Trophoblast cell (in vitro differentiated cells and primary cell): Measurements from ENCODE around the gene AJUBA.
A peak's percentile ranks its signal among the peaks of the same experiment; 100 is the strongest.

Experiments
- DNase-seq, 2 donors: peaks; one replicate each; pipeline ENCODE4 v3.0.0-alpha.2; 2016
- H2AFZ ChIP-seq: 2 replicates; pipeline ENCODE4 v1.6.1; 2013; ENCODE audit warnings: low read length, moderate library complexity, mild to moderate bottlenecking; ENCODE audit not compliant: insufficient read depth, poor library complexity
- H2AK5ac ChIP-seq: 2 replicates; pipeline ENCODE4 v1.6.1; 2013; ENCODE audit warnings: mild to moderate bottlenecking, low read length
- H2BK120ac ChIP-seq: 2 replicates; pipeline ENCODE4 v1.6.1; 2013; ENCODE audit warnings: low read length, mild to moderate bottlenecking, moderate library complexity; ENCODE audit not compliant: insufficient read depth, poor library complexity
- H2BK12ac ChIP-seq: 2 replicates; pipeline ENCODE4 v1.6.1; 2013; ENCODE audit warnings: mild to moderate bottlenecking, low read length, moderate library complexity
- H2BK5ac ChIP-seq: 2 replicates; pipeline ENCODE4 v1.6.1; 2013; ENCODE audit warnings: low read length, low read depth, moderate library complexity, mild to moderate bottlenecking; ENCODE audit not compliant: poor library complexity
- H3K14ac ChIP-seq: 2 replicates; pipeline ENCODE4 v1.6.1; 2013; ENCODE audit warnings: mild to moderate bottlenecking, low read length
- H3K18ac ChIP-seq: 2 replicates; pipeline ENCODE4 v1.6.1; 2013; ENCODE audit warnings: mild to moderate bottlenecking, low read length
- H3K23ac ChIP-seq: 2 replicates; pipeline ENCODE4 v1.6.1; 2013; ENCODE audit warnings: low read length
- H3K27ac ChIP-seq: 2 replicates; pipeline ENCODE4 v1.5.1; 2013; ENCODE audit warnings: low read depth, mild to moderate bottlenecking, inconsistent platforms, low read length, moderate library complexity
- H3K27me3 ChIP-seq: 2 replicates; pipeline ENCODE4 v1.6.1; 2013; ENCODE audit warnings: inconsistent platforms, mild to moderate bottlenecking, low read length, moderate library complexity; ENCODE audit not compliant: insufficient read depth
- H3K36me3 ChIP-seq, 2 experiments: 1 replicate in 1 of 2; 2 replicates in 1 of 2; pipeline ENCODE4 v1.6.1; 2013; ENCODE audit warnings: low read length in 2 of 2, mild to moderate bottlenecking in 2 of 2, moderate library complexity in 1 of 2; ENCODE audit not compliant: insufficient read depth in 2 of 2, control insufficient read depth in 1 of 2
- H3K4ac ChIP-seq: 2 replicates; pipeline ENCODE4 v1.6.1; 2013; ENCODE audit warnings: low read depth, mild to moderate bottlenecking, low read length, moderate library complexity
- H3K4me1 ChIP-seq, 2 experiments: 1 replicate in 1 of 2; 2 replicates in 1 of 2; pipeline ENCODE4 v1.6.1; 2013; ENCODE audit warnings: low read length in 2 of 2, mild to moderate bottlenecking in 2 of 2, moderate library complexity in 1 of 2; ENCODE audit not compliant: insufficient read depth in 2 of 2, control insufficient read depth in 1 of 2
- H3K4me2 ChIP-seq: 2 replicates; pipeline ENCODE4 v1.6.1; 2013; ENCODE audit warnings: inconsistent platforms, mild to moderate bottlenecking, low read length, moderate library complexity
- H3K4me3 ChIP-seq: 2 replicates; pipeline ENCODE4 v1.5.1; 2013; ENCODE audit warnings: mild to moderate bottlenecking, low read depth, low read length, inconsistent platforms
- H3K79me1 ChIP-seq: one replicate; pipeline ENCODE4 v1.6.1; 2013; ENCODE audit warnings: low read length
- H3K79me2 ChIP-seq: 2 replicates; pipeline ENCODE4 v1.6.1; 2013; ENCODE audit warnings: low read length, mild to moderate bottlenecking; ENCODE audit not compliant: control insufficient read depth, insufficient read depth, poor library complexity
- H3K9ac ChIP-seq: 2 replicates; pipeline ENCODE4 v1.6.1; 2013; ENCODE audit warnings: mild to moderate bottlenecking, low read length
- H3K9me3 ChIP-seq: 2 replicates; pipeline ENCODE4 v1.6.1; 2013; ENCODE audit warnings: low read depth, mild to moderate bottlenecking, control low read depth, inconsistent platforms, low read length; ENCODE audit not compliant: insufficient read depth
- H4K12ac ChIP-seq: 2 replicates; pipeline ENCODE4 v1.6.1; 2013; ENCODE audit warnings: low read depth, mild to moderate bottlenecking, low read length, moderate library complexity
- H4K8ac ChIP-seq: 2 replicates; pipeline ENCODE4 v1.6.1; 2013; ENCODE audit warnings: low read depth, mild to moderate bottlenecking, low read length, moderate library complexity
- H4K91ac ChIP-seq: one replicate; pipeline ENCODE4 v1.6.1; 2013; ENCODE audit warnings: low read depth, mild to moderate bottlenecking, low read length, moderate library complexity
- WGBS: extraction: QIAGEN DNeasy Blood & Tissue Kit; methylation state at CpG from one replicate; pipeline ENCODE4 v1.1.7; 2013; ENCODE audit warnings: missing lambda C conversion rate; ENCODE audit not compliant: insufficient read length, insufficient coverage; ENCODE audit errors: extremely low coverage; 5-methylcytosine and 5-hydroxymethylcytosine counted together

Gene AJUBA

DNA sequence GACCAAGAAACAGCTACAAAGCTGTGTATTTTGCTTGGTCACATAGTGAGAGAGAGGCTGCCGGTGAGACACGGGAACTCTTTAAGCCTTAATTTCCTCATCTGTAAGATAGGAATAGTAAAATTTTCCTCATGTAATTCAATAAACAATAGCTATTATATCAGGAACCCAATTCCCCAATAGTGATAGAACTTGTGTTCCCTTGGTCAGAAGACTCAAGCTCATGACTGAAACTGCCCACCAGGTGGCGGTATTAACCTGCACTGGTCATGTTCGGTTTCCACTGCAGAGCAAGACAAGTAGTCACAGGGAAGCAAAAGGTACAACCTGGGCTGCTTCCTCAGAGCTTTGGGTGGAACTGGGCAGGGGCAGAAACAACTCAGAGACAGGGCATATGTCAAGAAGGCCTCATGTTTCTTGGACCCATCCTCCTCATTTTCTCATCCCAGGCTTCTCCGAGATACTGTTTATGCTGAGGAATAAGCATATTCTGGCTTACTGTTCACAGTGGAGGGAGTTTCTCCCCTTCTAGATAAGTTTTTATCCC is 4.2 kb upstream of the AJUBA start:
- peaks cover 0 to 1% of the 10 kb centered on the region in 2 experiments for H3K4me1 ChIP-seq
- WGBS, result no CpG with 5 or more reads among the region's 5 CpGs
- no peak overlapping the region for H2AK5ac ChIP-seq
- no peak overlapping the region for H3K18ac ChIP-seq
- H4K8ac ChIP-seq, result no peak overlapping the region
- H2BK5ac ChIP-seq, result no peak overlapping the region
- no peak overlapping the region for H3K9ac ChIP-seq
- H2BK12ac ChIP-seq, result no peak overlapping the region
- H3K23ac ChIP-seq, result no peak overlapping the region
- DNase-seq, result peak; percentile 83 to 98
- peaks cover 2 to 3% of the 10 kb centered on the region in 2 experiments for H3K36me3 ChIP-seq
- H3K4ac ChIP-seq, result no peak overlapping the region
- H3K14ac ChIP-seq, result no peak overlapping the region
- no peaks in the 10 kb centered on the region for H3K9me3 ChIP-seq
- no peak overlapping the region for H3K4me3 ChIP-seq
- H4K91ac ChIP-seq, result no peak overlapping the region
- H2AFZ ChIP-seq, result no peak overlapping the region
- H3K79me1 ChIP-seq, result peaks cover 15% of the 10 kb centered on the region
- peaks cover 10% of the 10 kb centered on the region for H3K79me2 ChIP-seq
- H4K12ac ChIP-seq, result no peak overlapping the region
- no peak overlapping the region for H3K27ac ChIP-seq
- no peak overlapping the region for H3K4me2 ChIP-seq
- no peaks in the 10 kb centered on the region for H3K27me3 ChIP-seq
- H2BK120ac ChIP-seq, result no peak overlapping the region

DNA sequence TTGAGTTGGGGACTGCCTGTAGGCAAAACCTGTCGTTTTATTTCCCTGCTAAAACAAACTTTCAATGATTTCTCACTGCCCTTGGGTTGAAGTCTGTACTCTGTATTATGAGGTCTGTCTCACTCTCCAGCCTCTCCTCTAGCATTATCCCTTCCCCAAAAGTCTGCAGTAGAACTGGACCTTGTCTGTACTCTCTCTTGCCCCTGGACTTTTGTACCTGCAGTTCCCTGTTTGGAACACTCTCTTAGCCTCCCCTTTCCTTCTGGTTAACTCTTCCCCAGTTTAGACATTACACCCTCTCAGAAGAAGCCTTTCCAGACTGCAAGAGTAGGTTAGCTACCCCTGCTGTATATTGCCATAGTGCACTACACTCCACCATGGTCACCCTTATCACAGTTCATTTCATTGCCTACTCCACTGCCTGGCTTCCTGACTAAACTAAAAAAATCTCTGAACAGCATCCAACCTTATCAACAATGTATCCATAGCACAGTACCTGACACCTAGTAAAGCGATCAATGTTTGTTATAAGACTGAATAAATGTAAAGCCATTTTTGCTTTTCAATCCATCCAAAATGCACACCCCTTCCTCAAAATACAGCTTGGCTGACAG is 3.6 kb upstream of the AJUBA start:
- no CpG with 5 or more reads among the region's 2 CpGs for WGBS
- no peak overlapping the region for H3K14ac ChIP-seq
- peaks cover 2 to 3% of the 10 kb centered on the region in 2 experiments for H3K36me3 ChIP-seq
- no peaks in the 10 kb centered on the region for H3K27me3 ChIP-seq
- H3K23ac ChIP-seq, result no peak overlapping the region
- H2BK12ac ChIP-seq, result no peak overlapping the region
- H3K9ac ChIP-seq, result no peak overlapping the region
- peaks cover 20% of the 10 kb centered on the region for H3K79me1 ChIP-seq
- H3K79me2 ChIP-seq, result peaks cover 15% of the 10 kb centered on the region
- H3K18ac ChIP-seq, result no peak overlapping the region
- H3K27ac ChIP-seq, result no peak overlapping the region
- peaks cover 0 to 1% of the 10 kb centered on the region in 2 experiments for H3K4me1 ChIP-seq
- H3K9me3 ChIP-seq, result no peaks in the 10 kb centered on the region
- no peak overlapping the region for H4K91ac ChIP-seq
- no peak overlapping the region for H4K12ac ChIP-seq
- DNase-seq, result no peak
- H2BK5ac ChIP-seq, result no peak overlapping the region
- H2BK120ac ChIP-seq, result no peak overlapping the region
- no peak overlapping the region for H3K4ac ChIP-seq
- H3K4me2 ChIP-seq, result no peak overlapping the region
- no peak overlapping the region for H2AFZ ChIP-seq
- H3K4me3 ChIP-seq, result no peak overlapping the region
- no peak overlapping the region for H2AK5ac ChIP-seq
- H4K8ac ChIP-seq, result no peak overlapping the region

DNA sequence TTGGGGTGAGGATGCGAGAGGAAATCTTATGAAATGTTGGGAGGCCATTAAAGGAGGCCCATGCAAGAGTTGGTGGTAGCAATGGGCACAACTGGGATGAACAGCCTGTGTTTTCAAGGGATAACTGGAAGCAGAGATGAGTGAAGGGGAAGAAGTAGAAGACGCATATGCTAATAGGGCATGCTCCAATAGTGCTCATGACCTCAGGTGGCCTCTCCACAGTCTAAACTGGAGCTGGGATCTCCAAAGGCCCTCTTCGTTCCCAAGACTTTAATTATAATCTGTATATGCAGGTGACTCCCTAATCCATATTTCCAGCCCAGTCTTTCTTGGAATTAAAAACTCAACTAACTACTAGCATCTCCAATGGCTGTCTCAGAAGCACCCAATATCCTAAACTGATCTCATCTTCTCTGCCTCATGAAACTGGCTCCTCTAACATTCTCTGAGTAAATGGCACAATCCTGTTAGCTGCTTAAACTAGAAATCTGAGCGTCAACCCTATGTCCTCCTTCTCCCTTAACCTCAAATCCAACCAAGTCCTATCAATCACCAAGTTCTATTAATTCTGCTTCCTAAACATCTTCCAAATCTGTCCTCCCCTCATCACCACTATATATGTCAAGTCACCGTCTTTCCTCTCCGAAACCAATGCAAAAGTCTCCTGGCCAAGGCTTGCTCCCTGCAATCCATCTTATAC is 2.8 kb upstream of the AJUBA start:
- no peaks in the 10 kb centered on the region for H3K27me3 ChIP-seq
- H2AFZ ChIP-seq, result no peak overlapping the region
- no peak overlapping the region for H4K12ac ChIP-seq
- no peak overlapping the region for H2AK5ac ChIP-seq
- H3K14ac ChIP-seq, result no peak overlapping the region
- no peak overlapping the region for H2BK12ac ChIP-seq
- no peak overlapping the region for H3K18ac ChIP-seq
- peaks cover 0 to 1% of the 10 kb centered on the region in 2 experiments for H3K4me1 ChIP-seq
- no peak overlapping the region for H3K23ac ChIP-seq
- H4K8ac ChIP-seq, result no peak overlapping the region
- peaks cover 2 to 3% of the 10 kb centered on the region in 2 experiments for H3K36me3 ChIP-seq
- DNase-seq, result no peak
- H3K79me1 ChIP-seq, result peaks cover 28% of the 10 kb centered on the region
- H3K27ac ChIP-seq, result no peak overlapping the region
- H2BK5ac ChIP-seq, result no peak overlapping the region
- H3K4me3 ChIP-seq, result no peak overlapping the region
- H3K9ac ChIP-seq, result no peak overlapping the region
- H2BK120ac ChIP-seq, result no peak overlapping the region
- H4K91ac ChIP-seq, result no peak overlapping the region
- H3K79me2 ChIP-seq, result peaks cover 23% of the 10 kb centered on the region
- H3K4me2 ChIP-seq, result no peak overlapping the region
- H3K9me3 ChIP-seq, result no peaks in the 10 kb centered on the region
- WGBS, result no CpG with 5 or more reads among the region's 6 CpGs
- H3K4ac ChIP-seq, result no peak overlapping the region

DNA sequence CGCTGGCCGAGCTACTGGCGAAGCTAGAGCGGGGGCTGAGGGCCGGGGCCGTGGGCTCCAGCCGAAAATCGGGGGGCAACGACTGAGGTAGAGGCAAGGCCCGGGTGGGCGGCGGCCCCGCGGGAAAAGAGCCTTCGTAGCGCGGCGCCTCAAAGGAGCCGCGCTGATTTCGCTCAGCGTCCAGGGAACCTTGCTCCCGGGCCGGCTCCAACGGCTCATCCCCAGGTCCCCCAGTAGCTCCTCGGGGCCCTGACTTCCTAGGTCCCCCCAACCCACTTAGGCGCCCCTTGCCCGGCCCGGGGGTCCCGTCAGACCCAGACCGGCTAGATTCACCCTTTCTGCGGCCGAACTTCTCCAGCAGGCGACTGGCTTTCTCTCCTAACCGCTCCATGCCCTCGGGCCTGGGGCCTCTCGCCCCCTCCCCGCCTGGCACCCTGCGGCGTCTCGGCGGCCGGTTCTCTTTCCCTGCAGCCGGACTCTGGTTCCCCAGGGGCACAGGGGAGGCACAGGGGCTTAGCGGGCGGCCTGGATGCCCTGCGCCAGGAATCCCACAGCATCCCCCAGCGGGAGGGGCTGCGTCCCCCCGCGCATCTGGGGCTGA is 375 bp downstream of the AJUBA start:
- Histone ChIP-seq H3K79me1 (peaks cover 43% of the 10 kb centered on the region), H4K8ac (peak overlapping the region; percentile 76), H3K4me1 (peaks cover 25 to 26% of the 10 kb centered on the region in 2 experiments), H3K9me3 (no peaks in the 10 kb centered on the region), H2AK5ac (peak overlapping the region; percentile 89), H3K79me2 (peaks cover 37% of the 10 kb centered on the region), H3K18ac (peak overlapping the region; percentile 83), H2AFZ (peak overlapping the region; percentile 69), H3K14ac (peak overlapping the region; percentile 96), H3K23ac (no peak overlapping the region), H3K27me3 (no peaks in the 10 kb centered on the region), H3K9ac (peak overlapping the region; percentile 98), H4K12ac (peak overlapping the region; percentile 68), H3K27ac (peak overlapping the region; percentile 86), H3K4me3 (peak overlapping the region; percentile 93), H2BK5ac (peak overlapping the region; percentile 87), H3K4me2 (peak overlapping the region; percentile 84), H4K91ac (peak overlapping the region; percentile 96), H3K4ac (peak overlapping the region; percentile 98), H2BK120ac (peak overlapping the region; percentile 97), H3K36me3 (peaks cover 7 to 12% of the 10 kb centered on the region in 2 experiments), H2BK12ac (peak overlapping the region; percentile 38)
- WGBS, result no CpG with 5 or more reads among the region's 51 CpGs
- DNase-seq, result peak in 1 of 2 donors; percentile 42
